ENCODE data around the gene RASGEF1B. TPM values are rescaled to one million over a fixed set of nuclear protein-coding genes. Genes with fewer than 3 reads are reported as not detected.

Gene RASGEF1B
- total RNA-seq, 1 experiment from 2014 or later, result 1.4 TPM

- Histone ChIP-seq H3K79me2 (ENCODE audit: low read length) (no peaks in the 10 kb centered on the region), H3K27me3 (ENCODE audit: low read length) (peaks cover 2% of the 10 kb centered on the region; the same call in 1 of the 2 replicates), H3K4me1 (ENCODE audit: insufficient read depth, low read length) (no peaks in the 10 kb centered on the region), H3K9ac (ENCODE audit: low read length) (no peak overlapping the region), H3K27ac (ENCODE audit: low read length) (no peak overlapping the region), H3K36me3 (ENCODE audit: low read depth, low read length) (no peaks in the 10 kb centered on the region), H3K4me3 (ENCODE audit: low read length) (no peak overlapping the region), H2AFZ (ENCODE audit: low read length) (no peak overlapping the region), H3K4me2 (ENCODE audit: low read length) (no peak overlapping the region), H3F3A (ENCODE audit: low read length, unreplicated experiment) (no peaks in the 10 kb centered on the region), H3K9me2 (replicated peaks; ENCODE audit: low read length) (no peaks in the 10 kb centered on the region), H4K20me1 (ENCODE audit: low read length) (no peaks in the 10 kb centered on the region), H3K9me3 (ENCODE audit: low read length) (no peaks in the 10 kb centered on the region)
- ChIA-PET CTCF (no interaction called here), POLR2A (ENCODE audit: unreplicated experiment) (no interaction called here)
- DNase-seq, result no peak
- no peak for TF ChIP-seq EZH2 (IDR thresholded peaks at IDR 0.05; ENCODE audit: low read length, unreplicated experiment)
- TF ChIP-seq CTCF (conservative IDR thresholded peaks at IDR 0.05; ENCODE audit: low read depth, low read length), result no peak
- no peak for TF ChIP-seq EZH2phosphoT487 (IDR thresholded peaks at IDR 0.05; ENCODE audit: borderline replicate concordance, low read length)
- no peak for ATAC-seq
- intact Hi-C loops (cut with micrococcal nuclease), result no loop called here
- BruUV-seq (replicated peaks), result no TSS peak
Measured at GRCh38 chr4:81377191-81377590, 94.5 kb downstream of the RASGEF1B start.

- Histone ChIP-seq H3K4me2 (ENCODE audit: low read length) (no peak overlapping the region), H4K20me1 (ENCODE audit: low read length) (no peaks in the 10 kb centered on the region), H3K27ac (ENCODE audit: low read length) (no peak overlapping the region), H2AFZ (ENCODE audit: low read length) (no peak overlapping the region), H3K36me3 (ENCODE audit: low read depth, low read length) (no peaks in the 10 kb centered on the region), H3F3A (ENCODE audit: low read length, unreplicated experiment) (no peaks in the 10 kb centered on the region), H3K9me2 (replicated peaks; ENCODE audit: low read length) (no peaks in the 10 kb centered on the region), H3K9me3 (ENCODE audit: low read length) (no peaks in the 10 kb centered on the region), H3K9ac (ENCODE audit: low read length) (no peak overlapping the region), H3K79me2 (ENCODE audit: low read length) (no peaks in the 10 kb centered on the region), H3K27me3 (ENCODE audit: low read length) (no peaks in the 10 kb centered on the region), H3K4me3 (ENCODE audit: low read length) (no peak overlapping the region), H3K4me1 (ENCODE audit: insufficient read depth, low read length) (no peaks in the 10 kb centered on the region)
- TF ChIP-seq EZH2 (IDR thresholded peaks at IDR 0.05; ENCODE audit: low read length, unreplicated experiment) (no peak), EZH2phosphoT487 (IDR thresholded peaks at IDR 0.05; ENCODE audit: borderline replicate concordance, low read length) (no peak), CTCF (conservative IDR thresholded peaks at IDR 0.05; ENCODE audit: low read depth, low read length) (no peak)
- intact Hi-C loops (cut with micrococcal nuclease), result no loop called here
- ATAC-seq (no peak), DNase-seq (no peak)
- BruUV-seq (replicated peaks), result no TSS peak
- POLR2A ChIA-PET (ENCODE audit: unreplicated experiment), result no interaction called here
- CTCF ChIA-PET, result no interaction called here
Measured at GRCh38 chr4:81376720-81377119, 95.0 kb downstream of the RASGEF1B start.

Measured in PC-3 (cell line).